ENCODE data around the gene AVPI1.

DNA sequence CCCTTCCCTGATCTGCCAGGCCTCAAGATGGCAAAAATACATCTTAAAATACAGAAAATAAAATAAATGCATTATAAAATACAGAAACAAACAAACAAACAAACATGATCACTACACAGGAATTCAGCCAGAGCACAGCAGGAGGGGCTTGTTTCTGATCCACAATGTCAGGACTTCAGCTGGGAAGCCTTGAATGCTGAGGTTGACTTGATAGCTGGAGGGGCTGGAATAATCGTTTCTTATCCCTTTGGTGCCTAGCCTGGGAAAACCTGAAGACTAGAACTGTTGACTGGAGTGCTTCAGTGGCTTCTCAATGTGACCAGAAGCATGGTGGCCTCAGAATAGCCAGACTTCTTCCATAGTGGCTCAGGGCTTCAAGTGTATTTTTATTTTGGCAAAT is 17.3 kb upstream of the AVPI1 start:
- TF ChIP-seq, protein P1, sequence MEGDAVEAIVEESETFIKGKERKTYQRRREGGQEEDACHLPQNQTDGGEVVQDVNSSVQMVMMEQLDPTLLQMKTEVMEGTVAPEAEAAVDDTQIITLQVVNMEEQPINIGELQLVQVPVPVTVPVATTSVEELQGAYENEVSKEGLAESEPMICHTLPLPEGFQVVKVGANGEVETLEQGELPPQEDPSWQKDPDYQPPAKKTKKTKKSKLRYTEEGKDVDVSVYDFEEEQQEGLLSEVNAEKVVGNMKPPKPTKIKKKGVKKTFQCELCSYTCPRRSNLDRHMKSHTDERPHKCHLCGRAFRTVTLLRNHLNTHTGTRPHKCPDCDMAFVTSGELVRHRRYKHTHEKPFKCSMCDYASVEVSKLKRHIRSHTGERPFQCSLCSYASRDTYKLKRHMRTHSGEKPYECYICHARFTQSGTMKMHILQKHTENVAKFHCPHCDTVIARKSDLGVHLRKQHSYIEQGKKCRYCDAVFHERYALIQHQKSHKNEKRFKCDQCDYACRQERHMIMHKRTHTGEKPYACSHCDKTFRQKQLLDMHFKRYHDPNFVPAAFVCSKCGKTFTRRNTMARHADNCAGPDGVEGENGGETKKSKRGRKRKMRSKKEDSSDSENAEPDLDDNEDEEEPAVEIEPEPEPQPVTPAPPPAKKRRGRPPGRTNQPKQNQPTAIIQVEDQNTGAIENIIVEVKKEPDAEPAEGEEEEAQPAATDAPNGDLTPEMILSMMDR (IDR thresholded peaks at IDR 0.05) = no peak
- TF ChIP-seq EP300 (IDR thresholded peaks at IDR 0.05) = no peak

Measured in tibial nerve (tissue), 4 donors.